Psoas muscle (tissue), 8 donors: ENCODE measurements around the gene HTR6. TPM values are rescaled to one million over a fixed set of nuclear protein-coding genes. Genes with fewer than 3 reads are reported as not detected.

Experiments used
- ATAC-seq, 4 donors: fragments of 200-7000 bp; cut with Tn5 transposase; one replicate each; pipeline ENCODE4 v1.9.1; 2020; ENCODE audit warnings: moderate library complexity in 3 of 4, mild to moderate bottlenecking in 2 of 4
- DNase-seq, 2 donors: peaks; one replicate each; pipeline ENCODE4 v3.0.0-alpha.2; 2020
- H3K27ac ChIP-seq: fragments of 200-600 bp; one replicate; pipeline ENCODE4 v1.8.0; 2022
- H3K27me3 ChIP-seq, 3 donors: fragments of 200-600 bp in 1 of 3; one replicate each; pipeline versions ENCODE4 v1.6.1 to v1.8.0; 2013 to 2022; ENCODE audit warnings: low read length in 2 of 3, mild to moderate bottlenecking in 2 of 3, moderate library complexity in 1 of 3; ENCODE audit not compliant: insufficient read depth in 3 of 3
- H3K36me3 ChIP-seq, 2 donors: fragments of 200-600 bp in 1 of 2; one replicate each; pipeline versions ENCODE4 v1.6.1 to v1.8.0; 2013 to 2022; ENCODE audit warnings: low read depth in 1 of 2, mild to moderate bottlenecking in 1 of 2, moderate library complexity in 1 of 2; ENCODE audit not compliant: insufficient read depth in 1 of 2
- H3K4me1 ChIP-seq: fragments of 200-600 bp; one replicate; pipeline ENCODE4 v1.8.0; 2022
- H3K4me3 ChIP-seq: fragments of 200-600 bp; one replicate; pipeline ENCODE4 v1.8.0; 2022; ENCODE audit warnings: mild to moderate bottlenecking
- H3K9me3 ChIP-seq: fragments of 200-600 bp; one replicate; pipeline ENCODE4 v1.8.0; 2022
- WGBS, 3 donors: extraction: QIAGEN DNeasy Blood & Tissue Kit; methylation state at CpG; one replicate each; pipeline versions ENCODE4 v1.1.6 to v1.1.7; 2013; 5-methylcytosine and 5-hydroxymethylcytosine counted together
- intact Hi-C, 2 donors: fragments of 100-400 bp; cut with DNase I; formaldehyde crosslinking; loops; one replicate each; pipeline versions ENCODE4 v1.11.0 to v1.14.2; 2022
- polyA plus RNA-seq, 3 donors: library from polyadenylated mRNA; stranded (reverse); fragments of 200-250 nt; gene quantifications; one replicate each; pipeline ENCODE4 v1.2.3, GENCODE V29; 2013
- total RNA-seq, 4 donors: library from RNA; stranded (reverse); fragmentation: NEBNext Ultra II Directional in 2 of 4; extraction: Animal tissue kit (Norgen Biotek cat#: 25700) in 2 of 4; gene quantifications; one replicate each; pipeline versions ENCODE4 v1.2.1 to v1.2.4, GENCODE V29; 2021 to 2023
- TF ChIP-seq, protein P1 (sequence below): fragments of 200-600 bp; IDR thresholded peaks from one replicate; pipeline ENCODE4 v1.8.0; 2022; ENCODE audit warnings: antibody characterized with exemption
- donor health status: healthy with polysubstance abuse.
- donor health status: DM: no; HTN: no; CAD: no; lungs with moderate emphysema.
- donor health status: Bipolar disorder and iron deficiency.
- donor health status: healthy.
- donor health status: DM: yes; HTN: yes; CAD: no.
- donor health status: DM: no; HTN: no; CAD: no.
- donor health status: DM: no; HTN: no; CAD: no.
- donor health status: DM: yes; HTN: yes; CAD: no.

HTR6 gene
- total and polyA plus RNA-seq, 7 donors, result not detected

- H3K4me1 ChIP-seq, result peaks cover 4% of the 10 kb centered on the region
- no peaks in the 10 kb centered on the region for H3K9me3 ChIP-seq
- peaks cover 0 to 16% (median 7%) of the 10 kb centered on the region in 3 donors for H3K27me3 ChIP-seq
- TF ChIP-seq, protein P1, sequence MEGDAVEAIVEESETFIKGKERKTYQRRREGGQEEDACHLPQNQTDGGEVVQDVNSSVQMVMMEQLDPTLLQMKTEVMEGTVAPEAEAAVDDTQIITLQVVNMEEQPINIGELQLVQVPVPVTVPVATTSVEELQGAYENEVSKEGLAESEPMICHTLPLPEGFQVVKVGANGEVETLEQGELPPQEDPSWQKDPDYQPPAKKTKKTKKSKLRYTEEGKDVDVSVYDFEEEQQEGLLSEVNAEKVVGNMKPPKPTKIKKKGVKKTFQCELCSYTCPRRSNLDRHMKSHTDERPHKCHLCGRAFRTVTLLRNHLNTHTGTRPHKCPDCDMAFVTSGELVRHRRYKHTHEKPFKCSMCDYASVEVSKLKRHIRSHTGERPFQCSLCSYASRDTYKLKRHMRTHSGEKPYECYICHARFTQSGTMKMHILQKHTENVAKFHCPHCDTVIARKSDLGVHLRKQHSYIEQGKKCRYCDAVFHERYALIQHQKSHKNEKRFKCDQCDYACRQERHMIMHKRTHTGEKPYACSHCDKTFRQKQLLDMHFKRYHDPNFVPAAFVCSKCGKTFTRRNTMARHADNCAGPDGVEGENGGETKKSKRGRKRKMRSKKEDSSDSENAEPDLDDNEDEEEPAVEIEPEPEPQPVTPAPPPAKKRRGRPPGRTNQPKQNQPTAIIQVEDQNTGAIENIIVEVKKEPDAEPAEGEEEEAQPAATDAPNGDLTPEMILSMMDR, result no peak
- H3K4me3 ChIP-seq, result peak overlapping the region; percentile 71
- H3K36me3 ChIP-seq, result no peaks in the 10 kb centered on the region
- WGBS, 3 donors, result 5 to 12% (median 9%) methylated on average over 42 to 70 of the region's 71 CpGs
- ATAC-seq (peak; percentile 14 to 45 (median 38)), DNase-seq (peak; percentile 36 to 69)
- intact Hi-C loops, result no loop called here
- peak overlapping the region; percentile 63 for H3K27ac ChIP-seq
These were observed 19.8 kb upstream of the HTR6 start for GRCh38 chr1:19644681-19645410.

DNA sequence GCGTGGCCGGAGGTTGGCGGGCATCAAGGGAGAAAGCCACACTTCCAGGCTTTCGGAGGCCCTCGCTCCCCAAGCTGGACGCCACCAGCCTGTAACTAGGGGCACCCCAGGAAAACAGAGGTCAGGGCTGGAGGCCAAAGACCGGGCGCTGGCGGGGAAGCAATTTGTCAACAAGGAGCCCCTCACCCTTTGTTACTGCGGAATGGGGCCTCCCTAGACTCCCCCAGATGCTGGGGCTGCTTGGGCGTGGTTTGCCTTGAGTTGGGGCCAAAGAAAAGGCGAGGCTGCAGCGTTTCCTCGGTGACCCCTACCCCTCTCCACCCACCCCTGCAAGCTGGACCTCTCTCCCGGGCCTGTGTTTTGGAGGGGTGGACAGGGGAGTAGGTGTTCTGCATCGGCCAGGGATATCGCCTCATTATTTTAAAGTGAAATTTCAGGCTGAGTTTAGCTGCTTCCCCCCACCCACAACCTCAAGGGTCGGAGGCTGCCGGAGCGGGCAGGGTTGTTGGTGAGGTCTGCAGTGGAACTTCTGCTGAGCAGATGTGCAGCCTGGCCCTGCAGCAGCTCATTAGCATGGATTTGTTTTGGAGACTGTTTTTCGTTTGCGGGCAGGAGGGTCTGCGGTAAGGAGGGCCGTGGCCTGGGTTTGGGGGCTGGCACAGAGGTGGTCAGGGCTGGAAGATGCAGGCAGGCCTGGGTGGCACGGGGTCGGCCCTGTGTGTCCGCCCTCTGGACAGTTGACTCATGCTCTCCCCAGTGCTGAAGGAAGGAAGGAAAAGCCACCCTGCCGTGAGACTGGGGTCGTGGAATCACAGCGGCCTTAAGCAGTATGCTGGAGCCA is 19.0 kb upstream of the HTR6 start:
- TF ChIP-seq, protein P1, result no peak
- peaks cover 0 to 16% (median 7%) of the 10 kb centered on the region in 3 donors for H3K27me3 ChIP-seq
- no peak for DNase-seq

GRCh38 chr1:19646377-19647319 is 18.0 kb upstream of the HTR6 start:
- DNase-seq (no peak), ATAC-seq (no peak)
- H3K36me3 ChIP-seq, result no peaks in the 10 kb centered on the region
- TF ChIP-seq, protein P1, result no peak
- H3K27ac ChIP-seq, result no peak overlapping the region
- peaks cover 0 to 16% (median 7%) of the 10 kb centered on the region in 3 donors for H3K27me3 ChIP-seq
- H3K9me3 ChIP-seq, result no peaks in the 10 kb centered on the region
- H3K4me1 ChIP-seq, result peaks cover 17% of the 10 kb centered on the region
- intact Hi-C loops, result no loop called here
- WGBS, 3 donors, result 73 to 87% (median 83%) methylated on average over 9 of the region's 9 CpGs
- H3K4me3 ChIP-seq, result peak overlapping the region; percentile 71

More for the DNA sequence above, 19.0 kb upstream of the HTR6 start:
- intact Hi-C loops, result no loop called here
- peaks cover 12% of the 10 kb centered on the region for H3K4me1 ChIP-seq
- 57 to 64% (median 58%) methylated on average over 27 to 30 of the region's 30 CpGs for WGBS, 3 donors
- ATAC-seq, result no peak
- H3K9me3 ChIP-seq, result no peaks in the 10 kb centered on the region
- peak overlapping the region; percentile 71 for H3K4me3 ChIP-seq
- peak overlapping the region; percentile 63 for H3K27ac ChIP-seq
- H3K36me3 ChIP-seq, result no peaks in the 10 kb centered on the region

- H3K4me1 ChIP-seq, result peaks cover 17% of the 10 kb centered on the region
- ATAC-seq (no peak), DNase-seq (no peak)
- H3K36me3 ChIP-seq, result no peaks in the 10 kb centered on the region
- H3K9me3 ChIP-seq, result no peaks in the 10 kb centered on the region
- TF ChIP-seq, protein P1, result no peak
- 67 to 75% (median 71%) methylated on average over 16 of the region's 16 CpGs for WGBS, 3 donors
- H3K27me3 ChIP-seq, result peaks cover 0 to 10% (median 7%) of the 10 kb centered on the region in 3 donors
- intact Hi-C loops, result loop anchor here in 1 of 2 donors (2.0 kb wide), 1 partner anchor 255 kb away; no protein-coding TSS in a partner anchor
- H3K27ac ChIP-seq, result no peak overlapping the region
- no peak overlapping the region for H3K4me3 ChIP-seq
These were observed 17.0 kb upstream of the HTR6 start for GRCh38 chr1:19647643-19648042.
